CD14-positive monocyte (primary cell): Measurements from ENCODE around the gene NKIRAS2. TPM values are rescaled to one million over a fixed set of nuclear protein-coding genes. Genes with fewer than 3 reads are reported as not detected.
A peak's percentile ranks its signal among the peaks of the same experiment; 100 is the strongest.

Experiments
- DNase-seq, 3 donors: peaks; one replicate each; pipeline ENCODE4 v3.0.0-alpha.2; 2011 to 2022
- H2AFZ ChIP-seq: 2 replicates; pipeline ENCODE4 v1.6.0; 2012; ENCODE audit warnings: mild to moderate bottlenecking, low read depth, low read length, inconsistent platforms; ENCODE audit not compliant: insufficient read depth, poor library complexity, severe bottlenecking
- H3K27ac ChIP-seq, 2 donors: 1 replicate in 1 of 2; 2 replicates in 1 of 2; pipeline ENCODE4 v1.5.1; 2012 to 2013; ENCODE audit warnings: low read length in 2 of 2, control low read depth in 1 of 2, inconsistent platforms in 1 of 2, low read depth in 1 of 2, mild to moderate bottlenecking in 1 of 2
- H3K27me3 ChIP-seq, 2 donors: one replicate each; pipeline versions ENCODE4 v1.6.0 to v1.6.1; 2011 to 2013; ENCODE audit warnings: low read length in 2 of 2; ENCODE audit not compliant: control insufficient read depth in 2 of 2, insufficient read depth in 2 of 2
- H3K36me3 ChIP-seq, 2 donors: replicated peaks in 1 of 2; 1 replicate in 1 of 2; 2 replicates in 1 of 2; pipeline versions ENCODE4 v1.5.1 to v1.6.1; 2012 to 2013; ENCODE audit warnings: low read length in 2 of 2, control low read depth in 1 of 2, inconsistent platforms in 1 of 2, mild to moderate bottlenecking in 1 of 2; ENCODE audit not compliant: insufficient read depth in 2 of 2, control insufficient read depth in 1 of 2
- H3K4me1 ChIP-seq, 2 donors: 1 replicate in 1 of 2; 2 replicates in 1 of 2; pipeline versions ENCODE4 v1.5.1 to v1.6.1; 2012 to 2013; ENCODE audit warnings: low read length in 2 of 2, control low read depth in 1 of 2, inconsistent platforms in 1 of 2, mild to moderate bottlenecking in 1 of 2, moderate library complexity in 1 of 2; ENCODE audit not compliant: insufficient read depth in 2 of 2, control insufficient read depth in 1 of 2
- H3K4me2 ChIP-seq: replicated peaks from 2 replicates; pipeline ENCODE3; 2012; ENCODE audit warnings: low read length, moderate library complexity, mild to moderate bottlenecking; ENCODE audit not compliant: poor library complexity, severe bottlenecking; ENCODE audit errors: extremely low read depth
- H3K4me3 ChIP-seq, 3 experiments: fragments of 200-600 bp in 1 of 3; sonication (generic) in 1 of 3; replicated peaks in 1 of 3; 1 replicate in 2 of 3; 2 replicates in 1 of 3; pipeline ENCODE4 v1.5.1; 2011 to 2013; ENCODE audit warnings: low read length in 3 of 3, mild to moderate bottlenecking in 3 of 3, control low read depth in 2 of 3, low read depth in 2 of 3, inconsistent platforms in 1 of 3, moderate library complexity in 1 of 3
- H3K79me2 ChIP-seq: 2 replicates; pipeline ENCODE4 v1.6.0; 2012; ENCODE audit warnings: mild to moderate bottlenecking, control low read depth, inconsistent platforms, low read length, moderate library complexity; ENCODE audit not compliant: insufficient read depth
- H3K9ac ChIP-seq: 2 replicates; pipeline ENCODE4 v1.6.0; 2017; ENCODE audit warnings: low read length, mild to moderate bottlenecking; ENCODE audit not compliant: insufficient read depth, poor library complexity, severe bottlenecking
- H3K9me3 ChIP-seq, 2 donors: replicated peaks in 1 of 2; 1 replicate in 1 of 2; 2 replicates in 1 of 2; pipeline versions ENCODE4 v1.5.1 to v1.6.1; 2012 to 2013; ENCODE audit warnings: low read length in 2 of 2, control low read depth in 1 of 2; ENCODE audit not compliant: control insufficient read depth in 1 of 2, insufficient read depth in 1 of 2
- H4K20me1 ChIP-seq: 2 replicates; pipeline ENCODE4 v1.6.0; 2012; ENCODE audit warnings: mild to moderate bottlenecking, low read length, control low read depth, moderate library complexity; ENCODE audit not compliant: insufficient read depth
- H3K27ac Mint-ChIP-seq, 7 donors: one replicate each; pipeline ENCODE4 v1.8.0; 2020; ENCODE audit warnings: mild to moderate bottlenecking in 7 of 7, mixed read lengths in 7 of 7, moderate library complexity in 6 of 7, inconsistent platforms in 2 of 7
- H3K27me3 Mint-ChIP-seq, 3 donors: one replicate each; pipeline ENCODE4 v1.8.0; 2021 to 2022; ENCODE audit warnings: low read depth in 3 of 3, mild to moderate bottlenecking in 3 of 3, mixed read lengths in 3 of 3, moderate library complexity in 3 of 3, inconsistent platforms in 1 of 3
- H3K36me3 Mint-ChIP-seq, 2 donors: one replicate each; pipeline ENCODE4 v1.8.0; 2020; ENCODE audit warnings: mixed read lengths in 2 of 2, inconsistent platforms in 1 of 2, mild to moderate bottlenecking in 1 of 2
- H3K4me1 Mint-ChIP-seq: one replicate; pipeline ENCODE4 v1.8.0; 2020; ENCODE audit warnings: mild to moderate bottlenecking, mixed read lengths
- H3K4me3 Mint-ChIP-seq, 2 donors: one replicate each; pipeline ENCODE4 v1.8.0; 2020; ENCODE audit warnings: mild to moderate bottlenecking in 2 of 2, mixed read lengths in 2 of 2, moderate library complexity in 1 of 2
- H3K9me3 Mint-ChIP-seq, 7 donors: one replicate each; pipeline ENCODE4 v1.8.0; 2020 to 2022; ENCODE audit warnings: mixed read lengths in 7 of 7, mild to moderate bottlenecking in 6 of 7, moderate library complexity in 6 of 7, inconsistent platforms in 2 of 7
- WGBS: methylation state at CpG from one replicate; pipeline ENCODE4 v1.1.5; 2013; ENCODE audit warnings: missing lambda C conversion rate; ENCODE audit not compliant: insufficient coverage; 5-methylcytosine and 5-hydroxymethylcytosine counted together
- intact Hi-C, 2 donors: fragments of 100-400 bp; cut with micrococcal nuclease; formaldehyde crosslinking; loops; one replicate each; pipeline versions ENCODE4 v1.15.0 to v1.15.1; 2023
- polyA plus RNA-seq, 3 donors: library from polyadenylated mRNA; depleted of rRNA in 1 of 3; unstranded in 2 of 3; stranded (reverse) in 1 of 3; fragments of 300-500 nt in 2 of 3; fragments of >200 nt in 1 of 3; fragmentation: Illumina TruSeq in 2 of 3; gene quantifications; 1 replicate in 2 of 3; 2 replicates in 1 of 3; pipeline ENCODE4 v1.2.3, GENCODE V29; 2012 to 2021
- TF ChIP-seq, protein P1 (sequence below): fragments of 200-600 bp; IDR thresholded peaks from one replicate; pipeline ENCODE4 v1.8.0; 2022; ENCODE audit warnings: antibody characterized with exemption, mild to moderate bottlenecking

The NKIRAS2 gene
- polyA plus RNA-seq, 3 donors: 51.1 to 77.1 (median 69.9) TPM

DNA sequence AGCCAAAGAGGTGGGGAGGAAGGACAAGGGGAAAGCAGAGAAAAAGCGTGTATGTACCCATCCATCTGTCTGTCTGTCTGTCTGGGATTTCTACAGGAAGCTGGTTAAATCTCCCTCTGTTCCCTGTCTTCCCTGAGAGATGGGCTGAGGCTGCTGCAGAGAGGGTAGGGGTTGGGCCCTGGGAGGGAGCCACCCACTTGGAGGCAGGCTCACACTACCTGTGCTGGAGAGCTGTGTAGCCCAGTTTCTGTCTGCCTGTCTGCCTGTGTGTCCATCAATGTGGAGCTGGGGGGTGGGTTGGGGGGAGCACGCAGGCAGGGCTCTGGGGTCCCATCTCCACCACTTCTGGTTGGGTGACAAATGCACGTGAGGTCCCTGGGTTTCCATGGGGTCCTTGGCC is 49.1 kb downstream of the NKIRAS2 start:
- TF ChIP-seq, protein P1, sequence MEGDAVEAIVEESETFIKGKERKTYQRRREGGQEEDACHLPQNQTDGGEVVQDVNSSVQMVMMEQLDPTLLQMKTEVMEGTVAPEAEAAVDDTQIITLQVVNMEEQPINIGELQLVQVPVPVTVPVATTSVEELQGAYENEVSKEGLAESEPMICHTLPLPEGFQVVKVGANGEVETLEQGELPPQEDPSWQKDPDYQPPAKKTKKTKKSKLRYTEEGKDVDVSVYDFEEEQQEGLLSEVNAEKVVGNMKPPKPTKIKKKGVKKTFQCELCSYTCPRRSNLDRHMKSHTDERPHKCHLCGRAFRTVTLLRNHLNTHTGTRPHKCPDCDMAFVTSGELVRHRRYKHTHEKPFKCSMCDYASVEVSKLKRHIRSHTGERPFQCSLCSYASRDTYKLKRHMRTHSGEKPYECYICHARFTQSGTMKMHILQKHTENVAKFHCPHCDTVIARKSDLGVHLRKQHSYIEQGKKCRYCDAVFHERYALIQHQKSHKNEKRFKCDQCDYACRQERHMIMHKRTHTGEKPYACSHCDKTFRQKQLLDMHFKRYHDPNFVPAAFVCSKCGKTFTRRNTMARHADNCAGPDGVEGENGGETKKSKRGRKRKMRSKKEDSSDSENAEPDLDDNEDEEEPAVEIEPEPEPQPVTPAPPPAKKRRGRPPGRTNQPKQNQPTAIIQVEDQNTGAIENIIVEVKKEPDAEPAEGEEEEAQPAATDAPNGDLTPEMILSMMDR: no peak
- Histone ChIP-seq H4K20me1 (no peaks in the 10 kb centered on the region), H2AFZ (no peak overlapping the region), H3K9me3 (no peaks in the 10 kb centered on the region), H3K36me3 (no peaks in the 10 kb centered on the region), H3K4me1 (peaks cover 14 to 21% of the 10 kb centered on the region in 2 donors), H3K79me2 (no peaks in the 10 kb centered on the region), H3K9ac (no peak overlapping the region), H3K27ac (no peak overlapping the region), H3K27me3 (peaks cover 4 to 25% of the 10 kb centered on the region in 2 donors), H3K4me2 (no peak overlapping the region), H3K4me3 (no peak overlapping the region)
- peaks cover 0 to 2% (median 1%) of the 10 kb centered on the region in 7 donors for H3K9me3 Mint-ChIP-seq
- H3K27me3 Mint-ChIP-seq: peaks cover 28 to 33% (median 29%) of the 10 kb centered on the region in 3 donors
- DNase-seq: no peak
- no peak overlapping the region for H3K27ac Mint-ChIP-seq
- intact Hi-C loops: loop anchor here in 1 of 2 donors (5.0 kb wide), 1 partner anchor 33 kb away; no protein-coding TSS in a partner anchor
- 84% methylated on average over 2 of the region's 3 CpGs for WGBS
- H3K4me1 Mint-ChIP-seq: peaks cover 17% of the 10 kb centered on the region
- peaks cover 0 to 4% of the 10 kb centered on the region in 2 donors for H3K36me3 Mint-ChIP-seq
- H3K4me3 Mint-ChIP-seq: no peak overlapping the region

DNA sequence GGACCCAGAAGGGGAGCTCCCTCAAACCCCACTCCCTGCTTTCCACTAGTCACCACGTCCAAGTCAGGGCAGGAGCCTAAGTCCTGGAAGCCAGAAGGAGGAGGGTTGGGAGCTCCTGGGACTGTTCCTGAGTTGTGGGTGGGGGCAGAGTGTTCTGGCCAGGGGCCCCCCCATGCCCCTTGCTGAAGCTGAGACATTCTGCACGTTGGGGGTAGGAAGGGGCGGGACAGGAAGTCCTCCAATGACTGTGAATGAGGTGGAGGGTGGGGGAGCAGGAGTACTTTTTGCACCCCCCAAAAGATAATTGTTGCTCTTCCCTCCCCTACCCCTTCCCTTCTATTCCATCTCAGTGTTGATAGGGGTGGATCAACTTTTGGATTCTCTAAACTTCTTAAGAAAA is 51.9 kb downstream of the NKIRAS2 start:
- WGBS: no CpG with 5 or more reads among the region's 3 CpGs
- H4K20me1 ChIP-seq: no peaks in the 10 kb centered on the region
- TF ChIP-seq, protein P1: no peak
- H3K79me2 ChIP-seq: no peaks in the 10 kb centered on the region
- H2AFZ ChIP-seq: peak overlapping the region; percentile 77
- peak overlapping the region in 1 of 3 experiments; percentile 69 for H3K4me3 ChIP-seq
- Mint-ChIP-seq H3K4me3 (peak overlapping the region in 1 of 2 donors; percentile 78), H3K9me3 (peaks cover 0 to 2% (median 1%) of the 10 kb centered on the region in 7 donors), H3K36me3 (peaks cover 0 to 5% of the 10 kb centered on the region in 2 donors), H3K27ac (no peak overlapping the region), H3K4me1 (peaks cover 10% of the 10 kb centered on the region), H3K27me3 (peaks cover 29 to 34% (median 30%) of the 10 kb centered on the region in 3 donors)
- no peak overlapping the region for H3K27ac ChIP-seq
- peaks cover 11 to 15% of the 10 kb centered on the region in 2 donors for H3K4me1 ChIP-seq
- H3K9ac ChIP-seq: peak overlapping the region; percentile 27
- intact Hi-C loops: no loop called here
- H3K9me3 ChIP-seq: no peaks in the 10 kb centered on the region
- DNase-seq: no peak
- H3K36me3 ChIP-seq: no peaks in the 10 kb centered on the region
- H3K4me2 ChIP-seq: peak overlapping the region; percentile 76
- H3K27me3 ChIP-seq: peaks cover 4 to 25% of the 10 kb centered on the region in 2 donors
